Fibroblast of skin of back (primary cell): ENCODE results near the gene PRH1. TPM values are rescaled to one million over a fixed set of nuclear protein-coding genes. Genes with fewer than 3 reads are reported as not detected.

Source experiments
- DNase-seq: peaks from one replicate; pipeline ENCODE4 v3.0.0-alpha.2; 2013
- polyA plus RNA-seq, 2 experiments: library from polyadenylated mRNA; unstranded; fragments of 120-200 nt; gene quantifications; one replicate each; pipeline ENCODE4 v1.2.1, GENCODE V29; 2013; ENCODE audit not compliant: insufficient read length in 2 of 2

PRH1 gene
- 3.7 TPM for polyA plus RNA-seq (2013, experiment 1 of 2; ENCODE audit: insufficient read length)
- 4.8 TPM for polyA plus RNA-seq (2013, experiment 2 of 2; ENCODE audit: insufficient read length)

- DNase-seq, result no peak
These were observed at the start of gene PRH1 for GRCh38 chr12:10884086-10884725. Gene PRH1 (minus strand): TSS chr12:10884255. CDS start chr12:10884217, 38 bp downstream.

GRCh38 chr12:10928746-10929286, 44.8 kb upstream of the PRH1 start, which contains the start of gene PRH2:
Gene PRH2 (plus strand): TSS chr12:10929236. CDS start chr12:10929274, 38 bp downstream.
- no peak for DNase-seq

GRCh38 chr12:10926269-10926668, 42.2 kb upstream of the PRH1 start:
- no peak for DNase-seq

GRCh38 chr12:10919809-10920208, 35.8 kb upstream of the PRH1 start:
- DNase-seq, result no peak

DNA sequence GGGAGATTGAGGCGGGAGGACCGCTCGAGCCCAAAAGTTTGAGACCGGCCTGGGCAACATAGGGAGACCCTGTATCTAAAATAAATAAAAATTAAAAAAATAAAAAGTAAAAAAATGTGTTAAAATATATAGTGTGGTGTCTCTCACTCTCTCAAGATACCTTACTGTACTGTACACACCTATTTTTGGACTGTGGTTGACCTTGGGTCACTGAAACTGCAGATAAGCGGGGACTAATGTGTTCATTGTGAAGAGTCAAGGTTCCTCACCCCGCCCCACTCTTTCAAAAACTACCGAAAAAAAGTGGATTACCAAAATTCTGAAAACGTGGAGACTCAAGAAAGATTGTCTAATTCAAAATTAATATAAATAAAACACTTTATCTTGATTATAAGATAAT, 26.3 kb upstream of the PRH1 start:
- DNase-seq, result no peak

- no peak for DNase-seq
These were observed 25.4 kb upstream of the PRH1 start, which contains the start of gene TAS2R13 for GRCh38 chr12:10909462-10909861. Gene TAS2R13 (minus strand): TSS chr12:10909562. CDS start chr12:10909298, 264 bp downstream.

DNA sequence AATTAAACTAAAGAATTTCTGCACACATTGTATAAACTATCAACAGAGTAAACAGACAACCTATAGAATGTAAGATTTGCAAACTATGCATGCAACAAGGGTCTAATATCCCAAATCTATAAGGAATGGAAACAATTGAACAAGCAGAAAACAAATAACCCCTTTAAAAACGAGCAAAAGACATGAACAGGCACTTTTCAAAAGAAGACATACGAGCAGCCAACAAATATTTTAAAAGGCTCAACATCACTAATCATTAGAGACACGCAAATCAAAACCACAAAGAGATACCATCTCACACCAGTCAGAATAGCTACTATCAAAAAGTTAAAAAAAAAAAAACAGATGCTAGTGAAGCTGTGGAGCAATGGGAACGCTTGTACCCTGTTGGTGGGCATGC, 20.6 kb upstream of the PRH1 start:
- DNase-seq, result no peak

DNA sequence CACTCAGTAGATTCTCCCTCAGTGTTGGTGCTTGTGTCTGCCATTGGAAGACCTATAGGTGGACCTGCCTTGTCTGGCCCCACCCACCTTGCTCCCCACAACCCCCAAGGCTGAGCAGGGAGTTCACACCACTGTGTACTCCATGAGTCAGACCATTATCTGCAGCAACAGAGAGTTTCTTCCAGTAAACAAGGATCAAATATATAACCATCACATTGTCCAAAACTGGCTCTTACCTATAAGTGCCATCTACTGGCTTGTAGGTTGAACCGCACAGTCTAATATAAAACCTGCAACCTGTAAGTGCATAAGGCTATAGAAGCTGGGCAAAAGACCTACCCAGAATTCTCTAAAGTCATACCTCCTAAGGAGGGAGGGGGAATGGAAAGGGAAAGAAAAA, 17.4 kb upstream of the PRH1 start:
- no peak for DNase-seq

DNA sequence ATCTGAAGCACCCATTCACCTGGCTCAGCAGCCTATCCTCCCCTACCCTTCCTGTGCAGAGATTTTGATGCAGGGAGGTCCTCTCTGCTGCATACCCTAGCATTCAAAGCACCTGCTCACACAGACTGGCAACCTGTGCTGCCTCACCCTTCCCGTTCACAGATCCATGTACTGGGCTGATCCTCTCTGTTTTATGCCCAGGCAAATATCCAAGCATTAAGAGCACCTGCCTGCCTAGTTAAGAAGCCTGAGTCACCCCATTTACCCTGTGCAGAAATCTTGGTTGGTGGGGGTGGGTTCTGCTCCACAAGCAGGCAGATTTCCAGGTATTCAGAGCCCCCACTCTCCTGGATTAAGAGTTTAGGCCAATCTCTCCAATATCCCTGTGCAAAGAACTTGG, 16.9 kb upstream of the PRH1 start:
- DNase-seq, result no peak

DNA sequence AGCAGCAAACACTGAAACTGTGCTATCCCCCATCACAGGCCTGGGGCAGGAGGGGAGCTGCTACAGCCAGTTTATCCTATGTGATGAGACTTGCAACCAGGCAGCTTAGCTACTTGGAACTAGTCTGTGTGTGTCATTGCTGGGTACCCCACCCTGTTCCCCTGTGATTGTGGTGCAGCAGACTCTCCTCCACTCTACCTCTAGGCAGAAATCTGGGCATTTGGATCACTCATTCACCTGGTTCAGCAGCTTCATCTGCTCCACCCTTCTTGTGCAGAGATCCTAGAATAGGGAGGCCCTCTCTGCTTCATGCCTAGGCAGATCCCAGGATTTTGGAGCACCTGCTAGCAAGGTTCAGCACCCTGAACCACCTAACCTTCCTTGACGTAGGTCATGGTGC, 16.5 kb upstream of the PRH1 start:
- DNase-seq, result no peak

- no peak for DNase-seq
These were observed 12.8 kb upstream of the PRH1 start for GRCh38 chr12:10896854-10897253.

- DNase-seq, result no peak
These were observed 7.9 kb upstream of the PRH1 start for GRCh38 chr12:10891937-10892336.

- DNase-seq, result no peak
These were observed 5.2 kb upstream of the PRH1 start for GRCh38 chr12:10889226-10889625.

DNA sequence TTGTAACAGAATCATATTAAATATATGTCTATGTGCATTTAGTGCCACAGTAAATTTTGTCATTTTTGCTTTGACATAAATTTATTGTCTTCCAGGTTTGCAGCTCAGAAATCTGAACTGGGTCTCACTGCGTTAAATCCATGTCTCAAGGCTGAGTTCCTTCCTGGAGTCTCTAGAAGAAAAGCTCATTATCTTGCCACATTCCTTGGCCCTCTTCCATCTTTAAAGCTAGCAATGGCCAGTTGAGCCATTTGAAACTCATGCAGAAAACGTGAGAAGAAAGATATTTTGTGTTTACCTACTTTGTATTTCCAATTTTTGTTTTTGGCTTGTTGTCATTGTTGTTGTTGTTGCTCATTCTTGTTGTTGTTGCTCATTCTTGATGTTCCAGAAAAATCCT, 10.7 kb downstream of the PRH1 start:
- peak; percentile 11 for DNase-seq

DNA sequence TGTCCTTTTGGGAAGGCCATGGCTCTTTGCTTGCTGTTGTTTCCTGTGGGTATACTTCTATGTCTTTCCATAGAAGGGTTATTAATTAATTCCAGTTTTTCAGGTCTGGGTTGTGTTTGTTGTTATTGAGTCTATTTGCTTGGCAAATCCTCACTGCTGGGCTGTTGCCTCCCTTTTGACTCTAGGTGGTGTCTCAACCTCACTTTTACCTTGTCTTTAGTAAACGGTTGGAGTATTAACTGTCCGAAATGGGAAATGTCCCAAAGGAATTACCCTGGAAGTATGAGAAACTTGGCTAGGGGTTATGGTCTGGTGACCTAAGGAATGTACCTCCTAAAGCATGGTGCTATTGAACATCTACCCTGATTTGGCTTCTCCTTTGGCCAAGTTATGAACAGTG, 16.7 kb downstream of the PRH1 start:
- no peak for DNase-seq

- DNase-seq, result peak; percentile 20
These were observed 20.4 kb downstream of the PRH1 start for GRCh38 chr12:10863512-10864218.

- DNase-seq, result peak; percentile 15
These were observed 22.7 kb downstream of the PRH1 start for GRCh38 chr12:10861366-10861765.

- DNase-seq, result no peak
These were observed 28.2 kb downstream of the PRH1 start for GRCh38 chr12:10855807-10856206.

- DNase-seq, result no peak
These were observed 30.3 kb downstream of the PRH1 start for GRCh38 chr12:10853776-10854175.

DNA sequence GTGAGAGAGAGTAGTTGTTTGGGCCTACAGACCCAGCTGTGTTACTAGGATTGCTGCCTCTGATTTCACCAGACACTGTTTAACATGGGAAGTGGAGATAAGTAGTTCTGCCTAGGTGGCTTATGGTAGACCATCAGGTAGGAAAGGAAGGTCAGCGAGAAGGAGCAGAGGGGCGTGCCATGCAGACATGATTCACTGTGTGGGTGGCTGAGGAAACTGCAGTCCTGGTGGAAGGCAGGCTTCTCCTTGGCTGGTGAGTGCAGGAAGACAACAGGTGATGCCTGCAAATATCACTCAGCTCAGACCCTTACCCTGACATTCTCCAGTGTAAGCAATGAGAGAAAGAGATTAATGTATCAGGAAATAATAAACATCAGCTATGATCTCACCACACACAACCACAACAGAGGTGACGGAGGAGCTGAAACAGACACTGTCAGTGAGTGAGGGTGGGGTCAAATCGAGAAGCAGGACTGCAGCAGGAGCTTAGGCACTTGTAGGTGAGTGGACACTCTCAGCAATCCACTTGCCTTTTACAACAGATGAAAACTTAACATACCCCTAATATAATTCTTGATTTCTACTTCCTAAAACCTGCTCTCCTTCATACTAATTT, 32.7 kb downstream of the PRH1 start:
- DNase-seq, result no peak

- DNase-seq, result no peak
These were observed 34.6 kb downstream of the PRH1 start, which contains the start of gene PRR4 for GRCh38 chr12:10849425-10849878. Gene PRR4 (minus strand): TSS chr12:10849475. CDS start chr12:10849437, 38 bp downstream.

DNA sequence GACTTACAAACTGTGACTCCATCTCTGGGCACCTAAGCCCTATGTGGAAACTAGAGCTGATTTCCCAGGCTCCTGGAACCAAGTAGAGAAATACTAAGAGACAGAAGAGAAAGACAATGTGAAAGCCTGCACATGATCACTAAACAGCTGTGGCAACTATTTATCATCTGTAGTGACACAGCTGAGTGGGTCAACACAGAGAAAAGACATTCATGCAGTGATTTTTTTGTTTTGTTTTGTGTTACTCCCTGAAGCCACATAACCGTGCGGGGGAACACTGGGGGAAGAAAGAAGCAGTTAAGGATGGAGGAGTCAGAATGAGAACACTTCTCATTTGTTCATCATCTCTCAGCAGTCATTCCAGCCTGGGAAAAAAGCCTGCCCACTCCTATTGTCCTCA, 36.3 kb downstream of the PRH1 start:
- DNase-seq, result no peak

DNA sequence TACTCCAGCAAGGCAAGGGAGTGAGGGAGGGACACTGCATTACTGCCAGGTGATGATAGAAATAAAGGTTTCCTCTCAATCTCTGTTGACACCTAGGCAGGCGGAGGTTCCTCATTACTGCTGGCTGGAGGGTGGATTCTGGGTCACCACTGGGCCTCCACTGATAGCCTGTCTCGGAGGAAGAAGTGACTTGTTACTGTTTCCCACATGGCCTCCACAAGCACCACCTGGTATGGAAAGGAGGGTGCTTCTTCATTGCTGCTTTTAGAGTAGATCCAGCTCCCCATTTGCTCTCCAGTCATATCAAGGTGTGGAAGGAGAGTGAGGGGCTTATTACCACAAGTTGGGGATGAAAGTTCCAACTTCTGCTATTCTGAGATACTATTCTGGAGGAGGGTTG, 41.2 kb downstream of the PRH1 start:
- DNase-seq, result no peak
